H9 (cell line): ENCODE data around the gene CFAP100. TPM values are rescaled to one million over a fixed set of nuclear protein-coding genes. Genes with fewer than 3 reads are reported as not detected.

ENCODE experiments used
- DNase-seq: peaks from one replicate; pipeline ENCODE4 v3.0.0-alpha.2; 2017
- H2AFZ ChIP-seq: one replicate; pipeline ENCODE4 v1.6.1; 2013; ENCODE audit warnings: mild to moderate bottlenecking, low read length, control low read depth, moderate library complexity
- H2AK5ac ChIP-seq: 2 replicates; pipeline ENCODE4 v1.6.1; 2013; ENCODE audit warnings: low read length, control low read depth, mixed read lengths; ENCODE audit not compliant: insufficient read length
- H2BK120ac ChIP-seq: one replicate; pipeline ENCODE4 v1.6.1; 2013; ENCODE audit warnings: low read depth, mild to moderate bottlenecking, low read length, control low read depth, inconsistent platforms; ENCODE audit not compliant: poor library complexity, severe bottlenecking
- H2BK12ac ChIP-seq: 2 replicates; pipeline ENCODE4 v1.6.1; 2013; ENCODE audit warnings: low read length, control low read depth, mixed read lengths, low read depth; ENCODE audit not compliant: insufficient read length
- H2BK15ac ChIP-seq: 2 replicates; pipeline ENCODE4 v1.6.1; 2013; ENCODE audit warnings: low read depth, low read length, control low read depth
- H2BK20ac ChIP-seq: one replicate; pipeline ENCODE4 v1.6.1; 2013; ENCODE audit warnings: low read depth, mild to moderate bottlenecking, low read length, control low read depth, inconsistent platforms; ENCODE audit not compliant: poor library complexity, severe bottlenecking
- H2BK5ac ChIP-seq: 2 replicates; pipeline ENCODE4 v1.6.1; 2013; ENCODE audit warnings: low read length, control low read depth, mixed read lengths; ENCODE audit not compliant: insufficient read length
- H3K14ac ChIP-seq: 2 replicates; pipeline ENCODE4 v1.6.1; 2013; ENCODE audit warnings: low read length, control low read depth; ENCODE audit not compliant: insufficient read depth
- H3K18ac ChIP-seq: 2 replicates; pipeline ENCODE4 v1.6.1; 2013; ENCODE audit warnings: low read depth, mild to moderate bottlenecking, mixed read lengths, low read length, control low read depth; ENCODE audit not compliant: insufficient read length
- H3K23ac ChIP-seq: 2 replicates; pipeline ENCODE4 v1.6.1; 2013; ENCODE audit warnings: low read length, control low read depth, mixed read lengths, low read depth; ENCODE audit not compliant: insufficient read length
- H3K23me2 ChIP-seq: 2 replicates; pipeline ENCODE4 v1.6.1; 2013; ENCODE audit warnings: low read depth, mild to moderate bottlenecking, mixed read lengths, low read length, control low read depth; ENCODE audit not compliant: insufficient read length, poor library complexity, severe bottlenecking
- H3K27ac ChIP-seq: 2 replicates; pipeline ENCODE4 v1.5.1; 2013; ENCODE audit warnings: low read length, control low read depth, mixed read lengths, low read depth; ENCODE audit not compliant: insufficient read length
- H3K27me3 ChIP-seq: 2 replicates; pipeline ENCODE4 v1.6.1; 2013; ENCODE audit warnings: low read length, control low read depth, inconsistent platforms; ENCODE audit not compliant: insufficient read depth
- H3K4ac ChIP-seq: 2 replicates; pipeline ENCODE4 v1.6.1; 2013; ENCODE audit warnings: low read depth, mild to moderate bottlenecking, control low read depth, inconsistent platforms, low read length, moderate library complexity
- H3K4me1 ChIP-seq: 2 replicates; pipeline ENCODE4 v1.6.1; 2013; ENCODE audit warnings: low read length, control low read depth, inconsistent platforms; ENCODE audit not compliant: insufficient read depth
- H3K4me2 ChIP-seq: 2 replicates; pipeline ENCODE4 v1.6.1; 2013; ENCODE audit warnings: low read length, control low read depth, mixed read lengths; ENCODE audit not compliant: insufficient read length, insufficient read depth
- H3K56ac ChIP-seq: 2 replicates; pipeline ENCODE4 v1.6.1; 2013; ENCODE audit warnings: low read depth, mild to moderate bottlenecking, mixed read lengths, low read length, control low read depth; ENCODE audit not compliant: insufficient read length
- H3K79me1 ChIP-seq: 2 replicates; pipeline ENCODE4 v1.6.1; 2013; ENCODE audit warnings: low read depth, mild to moderate bottlenecking, moderate library complexity, low read length, control low read depth, inconsistent platforms; ENCODE audit not compliant: insufficient read depth, poor library complexity, severe bottlenecking
- H3K79me2 ChIP-seq: 2 replicates; pipeline ENCODE4 v1.6.1; 2013; ENCODE audit warnings: low read length, control low read depth, inconsistent platforms; ENCODE audit not compliant: insufficient read depth
- H3K9ac ChIP-seq: 2 replicates; pipeline ENCODE4 v1.6.1; 2013; ENCODE audit warnings: low read length, control low read depth, mixed read lengths; ENCODE audit not compliant: insufficient read length; ENCODE audit errors: extremely low read depth
- H3K9me3 ChIP-seq: one replicate; pipeline ENCODE4 v1.6.1; 2013; ENCODE audit warnings: low read depth, low read length, inconsistent platforms; ENCODE audit not compliant: control insufficient read depth
- H3T11ph ChIP-seq: one replicate; pipeline ENCODE4 v1.6.1; 2013; ENCODE audit warnings: mild to moderate bottlenecking, low read length, control low read depth, inconsistent platforms
- H4K20me1 ChIP-seq: one replicate; pipeline ENCODE4 v1.6.1; 2013; ENCODE audit not compliant: control insufficient read depth, insufficient read length, insufficient read depth
- H4K5ac ChIP-seq: 2 replicates; pipeline ENCODE4 v1.6.1; 2013; ENCODE audit warnings: low read depth, mild to moderate bottlenecking, mixed read lengths, low read length, control low read depth; ENCODE audit not compliant: insufficient read length
- H4K8ac ChIP-seq: replicated peaks from 2 replicates; pipeline ENCODE4 v1.6.1; 2013; ENCODE audit warnings: low read length, control low read depth, mixed read lengths, low read depth; ENCODE audit not compliant: insufficient read length
- H4K91ac ChIP-seq: 2 replicates; pipeline ENCODE4 v1.6.1; 2013; ENCODE audit warnings: low read depth, mild to moderate bottlenecking, moderate library complexity, mixed read lengths, low read length, control low read depth; ENCODE audit not compliant: insufficient read length
- H3K27ac Mint-ChIP-seq, 3 experiments: 2 replicates in 2 of 3; 3 replicates in 1 of 3; pipeline ENCODE4 v1.8.0; 2020 to 2021; ENCODE audit warnings: mixed read lengths in 3 of 3, mild to moderate bottlenecking in 1 of 3, moderate library complexity in 1 of 3
- H3K27me3 Mint-ChIP-seq: 2 replicates; pipeline ENCODE4 v1.8.0; 2021; ENCODE audit warnings: low read depth, mild to moderate bottlenecking, moderate library complexity, mixed read lengths
- H3K36me3 Mint-ChIP-seq, 3 experiments: 2 replicates in 2 of 3; 3 replicates in 1 of 3; pipeline ENCODE4 v1.8.0; 2020 to 2021; ENCODE audit warnings: low read depth in 3 of 3, mixed read lengths in 3 of 3; ENCODE audit not compliant: insufficient read depth in 1 of 3
- H3K4me1 Mint-ChIP-seq, 2 experiments: 2 replicates each; pipeline ENCODE4 v1.8.0; 2020; ENCODE audit warnings: mixed read lengths in 2 of 2
- H3K4me3 Mint-ChIP-seq, 2 experiments: 2 replicates in 1 of 2; 3 replicates in 1 of 2; pipeline ENCODE4 v1.8.0; 2020 to 2021; ENCODE audit warnings: mild to moderate bottlenecking in 2 of 2, mixed read lengths in 2 of 2, moderate library complexity in 1 of 2
- H3K9me3 Mint-ChIP-seq, 2 experiments: 2 replicates in 1 of 2; 3 replicates in 1 of 2; pipeline ENCODE4 v1.8.0; 2020; ENCODE audit warnings: mild to moderate bottlenecking in 2 of 2, mixed read lengths in 2 of 2, moderate library complexity in 1 of 2
- WGBS: extraction: QIAGEN DNeasy Blood & Tissue Kit; methylation state at CpG from one replicate; pipeline ENCODE4 v1.1.7; 2013; ENCODE audit warnings: missing lambda C conversion rate, low lambda C conversion rate, mixed read lengths; ENCODE audit not compliant: insufficient read length; ENCODE audit errors: extremely low coverage; 5-methylcytosine and 5-hydroxymethylcytosine counted together
- long read RNA-seq: library from polyadenylated mRNA; unstranded; transcript quantifications from one replicate; pipeline ENCODE4 v2.0.0, GENCODE V29; 2020
- total RNA-seq: library from RNA; stranded (reverse); gene quantifications from 2 replicates; pipeline ENCODE4 v1.2.1, GENCODE V29; 2021
- TF ChIP-seq, protein P1 (sequence below): fragments of 200-600 bp; sonication (generic); conservative IDR thresholded peaks from 3 replicates; pipeline ENCODE4 v1.8.0; 2021; ENCODE audit warnings: antibody characterized with exemption, mild to moderate bottlenecking

Gene CFAP100
- total RNA-seq, result 0.26 and 0.44 TPM in 2 replicates
- long read RNA-seq, partial matches to known transcripts, result 0 of 1 reads
- long read RNA-seq, other reads (novel, unspliced or antisense), result 1 of 1 reads

DNA sequence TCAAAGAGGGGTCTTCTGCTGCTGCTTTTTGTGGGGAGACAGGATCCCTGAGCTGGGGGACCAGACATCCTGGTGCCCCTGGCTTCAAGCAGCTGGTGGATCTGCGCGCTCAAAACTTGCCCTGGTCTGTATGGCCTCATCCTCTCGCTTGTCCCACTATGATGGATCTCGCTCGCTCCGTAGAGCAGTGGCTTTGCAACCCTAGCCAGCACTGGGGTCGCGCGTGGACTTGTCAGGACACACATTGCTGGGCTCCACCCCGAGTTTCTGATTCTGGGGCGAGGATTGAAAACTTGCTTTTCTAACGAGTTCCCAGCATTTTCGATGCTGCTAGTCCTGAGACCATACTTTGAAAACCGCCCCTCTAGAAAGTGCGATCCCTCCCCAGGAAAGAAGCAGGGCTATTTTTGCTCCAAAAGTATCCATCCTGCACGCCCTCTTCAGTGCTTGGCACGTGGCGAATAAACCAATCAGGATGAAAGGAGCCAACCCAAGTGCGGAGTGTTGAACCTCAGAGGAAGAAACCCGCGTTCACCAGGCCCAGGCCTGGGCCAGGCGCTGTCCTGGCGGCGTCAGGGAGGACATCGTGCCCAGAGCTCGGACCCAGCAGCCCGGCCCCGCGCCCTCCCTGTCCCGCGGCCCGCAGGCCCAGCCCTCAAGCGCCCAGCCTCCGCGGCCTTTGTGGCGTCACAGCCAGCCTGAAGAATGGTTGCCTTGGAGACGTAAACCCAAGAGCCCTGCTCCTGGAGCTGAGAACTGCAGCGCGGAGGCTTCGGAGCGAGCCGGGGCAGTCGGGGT lies at the start of gene CFAP100:
TSS of gene CFAP100 (plus strand) at position 731 of the 798 bp plus-strand sequence. CDS start 1,092 bp downstream, outside the sequence.
- H2BK20ac ChIP-seq, result no peak within 1 kb of the TSS
- H2BK5ac ChIP-seq, result no peak within 1 kb of the TSS
- H2AFZ ChIP-seq, result no peak within 1 kb of the TSS
- H3K14ac ChIP-seq, result no peak within 1 kb of the TSS; the same call in 1 of the 2 replicates
- no peak within 1 kb of the TSS for H2AK5ac ChIP-seq
- H3K79me1 ChIP-seq, result no peaks in the 10 kb centered on the region
- H3K4me1 ChIP-seq, result no peaks in the 10 kb centered on the region
- H4K91ac ChIP-seq, result no peak within 1 kb of the TSS
- no peak within 1 kb of the TSS for H3K4ac ChIP-seq
- no peak within 1 kb of the TSS for H3K27ac ChIP-seq
- no peak within 1 kb of the TSS for H3K9ac ChIP-seq
- Mint-ChIP-seq H3K9me3 (peaks cover 0 to 3% of the 10 kb centered on the region in 2 experiments; a peak in 2 of 5 replicates), H3K27ac (no peak within 1 kb of the TSS), H3K36me3 (no peaks in the 10 kb centered on the region; a peak in 1 of 7 replicates), H3K27me3 (peaks cover 78% of the 10 kb centered on the region), H3K4me1 (peaks cover 15 to 17% of the 10 kb centered on the region in 2 experiments), H3K4me3 (peak within 1 kb of the TSS; percentile 59 to 72)
- H3K23ac ChIP-seq, result no peak within 1 kb of the TSS
- H3K27me3 ChIP-seq, result peaks cover 16% of the 10 kb centered on the region; the same call in 1 of the 2 replicates
- no CpG with 5 or more reads among the region's 43 CpGs for WGBS
- peak within 1 kb of the TSS; percentile 59 for H3K18ac ChIP-seq
- TF ChIP-seq, protein P1, sequence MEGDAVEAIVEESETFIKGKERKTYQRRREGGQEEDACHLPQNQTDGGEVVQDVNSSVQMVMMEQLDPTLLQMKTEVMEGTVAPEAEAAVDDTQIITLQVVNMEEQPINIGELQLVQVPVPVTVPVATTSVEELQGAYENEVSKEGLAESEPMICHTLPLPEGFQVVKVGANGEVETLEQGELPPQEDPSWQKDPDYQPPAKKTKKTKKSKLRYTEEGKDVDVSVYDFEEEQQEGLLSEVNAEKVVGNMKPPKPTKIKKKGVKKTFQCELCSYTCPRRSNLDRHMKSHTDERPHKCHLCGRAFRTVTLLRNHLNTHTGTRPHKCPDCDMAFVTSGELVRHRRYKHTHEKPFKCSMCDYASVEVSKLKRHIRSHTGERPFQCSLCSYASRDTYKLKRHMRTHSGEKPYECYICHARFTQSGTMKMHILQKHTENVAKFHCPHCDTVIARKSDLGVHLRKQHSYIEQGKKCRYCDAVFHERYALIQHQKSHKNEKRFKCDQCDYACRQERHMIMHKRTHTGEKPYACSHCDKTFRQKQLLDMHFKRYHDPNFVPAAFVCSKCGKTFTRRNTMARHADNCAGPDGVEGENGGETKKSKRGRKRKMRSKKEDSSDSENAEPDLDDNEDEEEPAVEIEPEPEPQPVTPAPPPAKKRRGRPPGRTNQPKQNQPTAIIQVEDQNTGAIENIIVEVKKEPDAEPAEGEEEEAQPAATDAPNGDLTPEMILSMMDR, result no peak
- H3K56ac ChIP-seq, result no peak within 1 kb of the TSS
- H3K4me2 ChIP-seq, result peak within 1 kb of the TSS; percentile 27
- H4K8ac ChIP-seq, result no peak within 1 kb of the TSS
- no peaks in the 10 kb centered on the region for H4K20me1 ChIP-seq
- DNase-seq, result peak; percentile 88
- no peak within 1 kb of the TSS for H2BK120ac ChIP-seq
- H2BK12ac ChIP-seq, result no peak within 1 kb of the TSS
- H3K23me2 ChIP-seq, result no peaks in the 10 kb centered on the region
- no peak within 1 kb of the TSS for H2BK15ac ChIP-seq
- no peak within 1 kb of the TSS for H4K5ac ChIP-seq
- no peaks in the 10 kb centered on the region for H3K79me2 ChIP-seq
- H3T11ph ChIP-seq, result no peak within 1 kb of the TSS
- H3K9me3 ChIP-seq, result no peaks in the 10 kb centered on the region
